ENCODE measurements around the gene PAX5. TPM values are rescaled to one million over a fixed set of nuclear protein-coding genes. Genes with fewer than 3 reads are reported as not detected.

Gene PAX5
- total and polyA plus RNA-seq, 2 donors: 0.38 to 1.6 TPM

DNA sequence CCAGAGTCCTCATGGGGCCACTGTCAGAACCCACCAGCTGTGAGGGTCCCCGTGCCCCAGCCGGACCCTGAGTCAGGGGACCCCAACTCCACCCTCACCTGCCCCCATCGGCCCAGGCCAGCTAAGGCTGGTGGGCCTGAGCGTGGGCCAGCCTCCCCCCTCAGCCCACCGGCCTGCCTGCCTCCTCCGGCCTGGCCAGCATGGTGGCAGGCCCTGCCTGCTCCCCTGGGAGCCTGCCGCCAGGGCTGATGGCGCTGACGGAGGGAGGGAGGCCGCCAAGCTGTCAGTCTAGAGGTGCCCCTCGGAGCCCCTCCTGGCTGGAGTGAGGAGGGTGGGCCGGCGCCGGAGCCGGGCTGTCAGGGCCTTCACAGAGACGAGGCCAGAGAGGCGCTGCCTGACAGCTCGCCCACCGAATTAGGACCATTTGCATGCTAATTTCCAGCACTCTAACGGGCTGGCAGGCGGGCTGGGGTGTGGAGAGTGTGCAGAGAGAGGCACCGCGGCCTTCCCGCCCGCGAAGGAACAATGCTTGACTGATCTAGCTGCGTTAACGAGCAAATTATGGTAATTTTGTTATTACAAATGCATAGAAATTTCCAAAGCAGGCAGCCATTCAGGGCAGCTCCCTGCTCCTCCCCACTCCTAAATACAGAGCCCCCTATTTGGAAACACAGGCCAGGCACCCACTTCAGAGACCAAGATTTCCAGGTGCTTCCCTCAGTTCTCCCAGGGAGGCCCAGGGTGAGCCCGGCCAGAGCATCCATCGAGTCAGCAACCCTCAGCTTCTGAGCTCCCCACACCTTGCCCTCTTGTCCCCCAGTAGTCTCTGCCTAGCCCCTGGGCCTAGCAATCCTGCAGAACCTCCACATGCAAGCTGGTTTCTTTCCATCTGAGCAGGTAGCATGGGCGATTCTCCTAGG, 169.3 kb downstream of the PAX5 start:
- Histone ChIP-seq H3K27me3 (ENCODE audit: control insufficient read depth in 2 of 2, insufficient read depth in 1 of 2, low read length in 1 of 2) (peaks cover 0 to 14% of the 10 kb centered on the region in 2 donors), H3K27ac (ENCODE audit: low read depth in 1 of 2, low read length in 1 of 2) (no peak overlapping the region), H3K36me3 (ENCODE audit: control insufficient read depth in 2 of 2, insufficient read depth in 2 of 2, low read length in 1 of 2) (no peaks in the 10 kb centered on the region), H3K4me1 (ENCODE audit: control insufficient read depth in 2 of 2, insufficient read depth in 2 of 2, low read length in 2 of 2) (no peaks in the 10 kb centered on the region), H3K4me3 (ENCODE audit: low read length in 2 of 2) (no peak overlapping the region), H3K9me3 (ENCODE audit: control insufficient read depth in 2 of 2, insufficient read depth in 1 of 2, low read length in 1 of 2) (no peaks in the 10 kb centered on the region)
- WGBS: 93% methylated on average over 31 of the region's 31 CpGs
- DNase-seq (ENCODE audit: low read depth in 6 of 9, low spot score in 9 of 9): no peak

DNA sequence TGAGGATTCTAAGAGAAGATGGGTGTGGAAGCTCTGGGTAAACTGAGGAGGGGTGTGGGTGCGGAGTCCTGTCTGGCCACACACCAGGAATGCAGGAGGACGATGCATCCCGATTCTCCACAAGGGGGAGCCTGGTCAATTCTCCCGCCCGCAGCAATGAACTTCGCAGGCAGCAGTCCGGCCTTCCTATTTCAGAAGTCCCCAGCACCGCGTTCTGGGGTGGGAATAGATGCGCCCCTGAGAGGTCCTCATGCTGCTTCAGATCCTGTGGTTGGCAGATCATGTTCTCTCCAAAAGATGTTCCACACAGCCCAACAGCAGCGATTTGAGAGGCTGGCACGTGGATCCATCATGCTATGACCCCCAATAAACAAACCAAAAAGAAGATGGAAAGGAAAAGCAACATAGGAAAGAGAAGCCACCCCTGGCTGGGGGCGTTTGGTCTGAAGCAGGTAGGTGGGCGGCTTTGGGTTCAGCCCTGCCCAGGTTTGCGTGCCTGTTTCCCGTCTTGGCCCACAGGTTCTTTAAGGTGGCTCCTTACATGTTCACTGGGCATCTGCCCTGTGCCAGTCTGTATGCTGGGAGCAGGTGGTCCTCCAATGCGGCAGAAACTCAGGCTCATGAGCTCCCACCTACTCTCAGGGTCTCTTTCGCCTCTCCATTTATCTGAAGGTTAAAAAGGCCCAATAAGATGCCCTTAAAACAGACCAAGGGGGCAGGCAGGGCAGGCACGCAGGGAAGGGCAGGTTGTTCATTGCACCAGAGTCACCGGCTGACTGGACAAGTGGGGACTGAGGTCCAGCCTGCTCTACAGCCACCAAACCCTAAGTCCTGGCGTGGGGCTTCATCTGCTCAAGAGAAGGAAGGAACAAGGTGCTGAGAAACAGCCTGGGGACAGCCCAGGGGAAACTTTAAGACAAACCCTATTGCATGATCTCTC, 171.6 kb downstream of the PAX5 start:
- Histone ChIP-seq H3K27me3 (ENCODE audit: control insufficient read depth in 2 of 2, insufficient read depth in 1 of 2, low read length in 1 of 2) (peaks cover 0 to 6% of the 10 kb centered on the region in 2 donors), H3K27ac (ENCODE audit: low read depth in 1 of 2, low read length in 1 of 2) (no peak overlapping the region), H3K36me3 (ENCODE audit: control insufficient read depth in 2 of 2, insufficient read depth in 2 of 2, low read length in 1 of 2) (no peaks in the 10 kb centered on the region), H3K9me3 (ENCODE audit: control insufficient read depth in 2 of 2, insufficient read depth in 1 of 2, low read length in 1 of 2) (no peaks in the 10 kb centered on the region), H3K4me1 (ENCODE audit: control insufficient read depth in 2 of 2, insufficient read depth in 2 of 2, low read length in 2 of 2) (no peaks in the 10 kb centered on the region), H3K4me3 (ENCODE audit: low read length in 2 of 2) (no peak overlapping the region)
- 71% methylated on average over 21 of the region's 21 CpGs for WGBS
- no peak for DNase-seq (ENCODE audit: low read depth in 6 of 9, low spot score in 9 of 9)

DNA sequence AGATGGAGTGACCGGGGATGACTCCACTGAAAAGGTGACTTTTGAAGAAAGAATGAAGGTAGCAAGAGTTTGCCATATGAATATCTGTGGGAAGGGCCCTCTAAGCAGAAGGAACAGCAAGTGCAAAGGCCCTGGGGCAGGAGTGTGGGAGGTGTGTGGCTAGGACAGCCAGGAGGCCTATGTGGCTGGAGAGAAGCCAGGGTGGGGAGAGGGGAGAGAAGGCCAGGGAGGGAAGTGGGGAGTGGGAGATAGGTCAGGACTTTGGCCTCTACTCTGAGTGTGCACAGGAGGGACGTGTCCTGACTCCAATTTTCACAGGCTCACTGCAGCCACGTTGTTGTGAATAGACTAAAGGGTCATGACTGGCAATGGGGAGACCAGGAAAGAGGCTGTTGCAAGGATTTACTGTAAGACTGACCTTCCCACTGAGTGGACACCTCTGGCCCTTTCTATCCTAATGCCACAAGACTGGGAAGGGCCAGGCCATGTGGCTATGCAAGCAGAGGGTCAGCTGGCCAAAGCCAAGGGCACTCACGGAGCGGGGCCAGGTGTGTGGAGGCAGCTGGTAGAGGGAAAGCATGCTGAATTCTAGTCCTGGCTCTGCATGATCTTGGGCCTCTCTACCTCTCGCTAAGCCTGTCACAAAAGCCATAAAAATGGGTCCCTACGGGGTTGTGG, 172.4 kb downstream of the PAX5 start:
- no peak overlapping the region for H3K27ac ChIP-seq (ENCODE audit: low read depth in 1 of 2, low read length in 1 of 2)
- WGBS: 86% methylated on average over 7 of the region's 7 CpGs
- peaks cover 0 to 6% of the 10 kb centered on the region in 2 donors for H3K27me3 ChIP-seq (ENCODE audit: control insufficient read depth in 2 of 2, insufficient read depth in 1 of 2, low read length in 1 of 2)
- H3K4me3 ChIP-seq (ENCODE audit: low read length in 2 of 2): no peak overlapping the region
- DNase-seq (ENCODE audit: low read depth in 6 of 9, low spot score in 9 of 9): no peak
- no peaks in the 10 kb centered on the region for H3K36me3 ChIP-seq (ENCODE audit: control insufficient read depth in 2 of 2, insufficient read depth in 2 of 2, low read length in 1 of 2)
- no peaks in the 10 kb centered on the region for H3K9me3 ChIP-seq (ENCODE audit: control insufficient read depth in 2 of 2, insufficient read depth in 1 of 2, low read length in 1 of 2)
- no peaks in the 10 kb centered on the region for H3K4me1 ChIP-seq (ENCODE audit: control insufficient read depth in 2 of 2, insufficient read depth in 2 of 2, low read length in 2 of 2)

DNA sequence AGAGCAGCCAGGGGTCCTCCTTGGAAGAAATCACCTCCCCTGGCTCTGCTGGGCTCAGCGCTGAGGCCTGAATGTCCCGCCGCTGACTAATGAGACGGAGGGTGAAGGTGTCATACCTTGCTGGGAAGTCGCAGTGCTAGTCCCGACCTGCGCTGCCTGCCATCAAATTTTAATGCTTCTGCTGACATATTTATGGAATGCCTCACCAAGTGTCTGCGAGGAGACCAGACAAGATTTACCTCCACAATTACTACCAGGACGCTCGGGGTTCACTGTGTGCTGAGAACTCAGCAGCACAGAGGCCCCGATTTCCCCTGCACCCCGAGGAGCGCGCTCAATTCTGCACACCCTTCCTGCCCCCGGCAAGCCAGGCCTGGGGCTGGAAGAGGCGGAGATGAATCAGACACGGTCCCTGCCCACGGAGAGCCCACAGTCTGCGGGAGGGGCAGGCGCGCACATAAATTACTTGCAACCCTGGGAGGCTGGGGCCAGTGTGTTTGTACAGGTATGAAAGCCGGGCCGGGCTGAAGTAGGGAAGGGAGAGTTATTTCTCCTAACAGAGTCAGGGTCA, 175.2 kb downstream of the PAX5 start:
- 92% methylated on average over 23 of the region's 23 CpGs for WGBS
- peaks cover 0 to 6% of the 10 kb centered on the region in 2 donors for H3K27me3 ChIP-seq (ENCODE audit: control insufficient read depth in 2 of 2, insufficient read depth in 1 of 2, low read length in 1 of 2)
- no peaks in the 10 kb centered on the region for H3K4me1 ChIP-seq (ENCODE audit: control insufficient read depth in 2 of 2, insufficient read depth in 2 of 2, low read length in 2 of 2)
- H3K4me3 ChIP-seq (ENCODE audit: low read length in 2 of 2): no peak overlapping the region
- no peaks in the 10 kb centered on the region for H3K9me3 ChIP-seq (ENCODE audit: control insufficient read depth in 2 of 2, insufficient read depth in 1 of 2, low read length in 1 of 2)
- H3K27ac ChIP-seq (ENCODE audit: low read depth in 1 of 2, low read length in 1 of 2): peak overlapping the region; percentile 32 to 52
- H3K36me3 ChIP-seq (ENCODE audit: control insufficient read depth in 2 of 2, insufficient read depth in 2 of 2, low read length in 1 of 2): no peaks in the 10 kb centered on the region
- no peak for DNase-seq (ENCODE audit: low read depth in 6 of 9, low spot score in 9 of 9)

DNA sequence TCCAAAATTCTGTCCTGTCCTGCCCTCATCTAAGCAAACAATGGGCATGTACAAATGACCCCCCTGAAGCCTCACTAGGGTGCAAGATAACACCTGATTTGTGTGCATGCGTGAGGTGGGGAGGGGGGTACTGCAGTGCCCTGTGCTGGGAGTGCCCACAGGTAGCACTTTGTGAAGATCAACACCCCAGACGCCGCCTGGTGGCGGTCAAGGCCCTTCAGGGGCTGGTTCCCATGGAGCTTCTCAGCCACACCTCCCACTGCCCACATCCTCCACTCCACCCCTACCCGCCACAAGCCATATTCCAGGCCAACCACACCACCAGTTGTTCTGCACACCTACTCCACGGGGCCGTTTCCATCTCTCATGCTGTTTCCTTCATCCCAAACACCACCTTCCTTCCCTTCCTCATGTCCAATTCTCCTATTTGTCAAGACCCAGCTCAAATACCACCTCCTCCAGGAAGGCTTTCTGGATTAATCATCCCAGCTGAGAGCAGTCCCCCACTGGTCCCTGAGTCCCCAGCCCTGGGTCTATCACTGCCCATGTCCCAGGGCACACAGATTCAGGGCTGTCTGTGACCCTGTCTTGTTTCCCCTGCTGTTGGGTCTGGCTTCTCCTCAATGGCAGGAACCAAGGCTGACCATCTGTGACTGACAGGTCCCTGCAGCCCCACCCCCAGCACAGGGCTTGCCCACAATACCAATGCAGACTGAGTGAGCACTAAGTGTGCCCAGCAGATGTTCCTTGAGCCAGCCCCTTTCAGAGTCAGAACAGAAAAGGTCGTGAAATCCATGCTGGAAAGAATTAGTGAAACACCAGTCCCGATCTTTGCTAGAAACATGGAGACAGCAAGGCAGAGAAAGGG, 178.4 kb downstream of the PAX5 start:
- peaks cover 0 to 4% of the 10 kb centered on the region in 2 donors for H3K27me3 ChIP-seq (ENCODE audit: control insufficient read depth in 2 of 2, insufficient read depth in 1 of 2, low read length in 1 of 2)
- no peaks in the 10 kb centered on the region for H3K36me3 ChIP-seq (ENCODE audit: control insufficient read depth in 2 of 2, insufficient read depth in 2 of 2, low read length in 1 of 2)
- WGBS: 48% methylated on average over 9 of the region's 9 CpGs
- no peaks in the 10 kb centered on the region for H3K4me1 ChIP-seq (ENCODE audit: control insufficient read depth in 2 of 2, insufficient read depth in 2 of 2, low read length in 2 of 2)
- DNase-seq (ENCODE audit: low read depth in 6 of 9, low spot score in 9 of 9): peak in 2 of 9 donors; percentile 9 to 12
- no peaks in the 10 kb centered on the region for H3K9me3 ChIP-seq (ENCODE audit: control insufficient read depth in 2 of 2, insufficient read depth in 1 of 2, low read length in 1 of 2)
- no peak overlapping the region for H3K27ac ChIP-seq (ENCODE audit: low read depth in 1 of 2, low read length in 1 of 2)
- H3K4me3 ChIP-seq (ENCODE audit: low read length in 2 of 2): no peak overlapping the region

DNA sequence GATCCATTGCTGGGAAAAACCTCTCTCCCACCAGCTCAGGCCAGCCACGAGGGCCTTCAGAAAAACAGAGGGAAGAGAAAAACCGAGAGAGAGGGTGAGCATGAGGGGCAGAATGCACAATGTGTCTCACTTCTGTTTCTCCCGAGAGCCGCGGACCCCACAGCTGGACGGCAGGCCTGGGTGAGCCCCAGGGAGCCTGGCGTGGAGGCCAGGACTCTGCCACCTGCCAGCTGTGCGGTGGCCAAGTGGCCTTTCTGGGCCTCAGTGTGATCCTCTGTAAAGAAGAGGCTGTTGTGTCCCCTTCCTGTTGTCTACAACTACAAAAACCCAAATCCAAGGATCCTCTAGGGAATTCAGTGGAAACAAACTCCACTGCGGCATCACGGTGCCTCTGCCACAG, 179.3 kb downstream of the PAX5 start:
- Histone ChIP-seq H3K27me3 (ENCODE audit: control insufficient read depth in 2 of 2, insufficient read depth in 1 of 2, low read length in 1 of 2) (peaks cover 0 to 4% of the 10 kb centered on the region in 2 donors), H3K27ac (ENCODE audit: low read depth in 1 of 2, low read length in 1 of 2) (no peak overlapping the region), H3K9me3 (ENCODE audit: control insufficient read depth in 2 of 2, insufficient read depth in 1 of 2, low read length in 1 of 2) (no peaks in the 10 kb centered on the region), H3K36me3 (ENCODE audit: control insufficient read depth in 2 of 2, insufficient read depth in 2 of 2, low read length in 1 of 2) (no peaks in the 10 kb centered on the region), H3K4me3 (ENCODE audit: low read length in 2 of 2) (no peak overlapping the region), H3K4me1 (ENCODE audit: control insufficient read depth in 2 of 2, insufficient read depth in 2 of 2, low read length in 2 of 2) (no peaks in the 10 kb centered on the region)
- 93% methylated on average over 10 of the region's 10 CpGs for WGBS
- DNase-seq (ENCODE audit: low read depth in 6 of 9, low spot score in 9 of 9): no peak

DNA sequence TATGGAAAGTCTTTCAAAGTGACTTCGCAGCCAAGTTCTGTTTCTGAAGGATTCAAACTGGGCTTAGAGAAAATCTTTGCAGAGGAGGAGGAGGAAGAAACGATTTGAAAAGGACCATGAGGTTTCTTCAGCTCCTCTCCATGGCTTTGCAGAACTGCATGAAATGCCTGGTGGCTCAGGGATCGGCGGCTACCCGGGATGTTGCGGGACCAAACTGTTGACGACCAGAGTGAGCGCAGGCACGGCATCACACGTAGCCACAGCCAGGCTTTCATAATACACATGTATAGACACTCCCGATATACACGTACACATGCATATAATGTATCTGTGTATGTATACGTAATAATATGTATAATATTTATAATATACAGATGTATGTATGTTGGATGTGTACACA, 180.0 kb downstream of the PAX5 start:
- Histone ChIP-seq H3K4me3 (ENCODE audit: low read length in 2 of 2) (no peak overlapping the region), H3K27me3 (ENCODE audit: control insufficient read depth in 2 of 2, insufficient read depth in 1 of 2, low read length in 1 of 2) (peaks cover 0 to 1% of the 10 kb centered on the region in 2 donors), H3K9me3 (ENCODE audit: control insufficient read depth in 2 of 2, insufficient read depth in 1 of 2, low read length in 1 of 2) (no peaks in the 10 kb centered on the region), H3K36me3 (ENCODE audit: control insufficient read depth in 2 of 2, insufficient read depth in 2 of 2, low read length in 1 of 2) (no peaks in the 10 kb centered on the region), H3K4me1 (ENCODE audit: control insufficient read depth in 2 of 2, insufficient read depth in 2 of 2, low read length in 2 of 2) (no peaks in the 10 kb centered on the region), H3K27ac (ENCODE audit: low read depth in 1 of 2, low read length in 1 of 2) (no peak overlapping the region)
- 93% methylated on average over 13 of the region's 13 CpGs for whole genome bisulfite sequencing
- DNase-seq (ENCODE audit: low read depth in 6 of 9, low spot score in 9 of 9): no peak

DNA sequence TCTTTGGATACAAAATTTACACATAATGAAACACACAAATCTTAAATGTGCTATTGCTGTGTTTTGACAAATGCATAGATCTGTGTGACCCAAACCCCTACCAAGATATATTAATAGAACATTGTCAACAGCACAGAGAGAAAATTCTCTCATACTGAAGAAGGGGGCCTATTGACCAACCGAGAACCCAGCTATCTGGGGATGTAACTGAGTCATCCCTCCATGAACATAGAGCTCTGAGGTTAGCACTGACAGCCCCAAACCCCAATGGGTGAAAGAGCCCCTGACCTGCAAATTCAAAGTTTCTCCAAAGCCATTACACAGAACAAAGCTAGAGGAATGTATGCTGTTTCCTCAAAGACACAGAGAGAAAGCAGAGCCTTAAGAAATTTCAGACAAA, 180.8 kb downstream of the PAX5 start:
- H3K9me3 ChIP-seq (ENCODE audit: control insufficient read depth in 2 of 2, insufficient read depth in 1 of 2, low read length in 1 of 2): no peaks in the 10 kb centered on the region
- no peaks in the 10 kb centered on the region for H3K27me3 ChIP-seq (ENCODE audit: control insufficient read depth in 2 of 2, insufficient read depth in 1 of 2, low read length in 1 of 2)
- 91% methylated on average over 1 of the region's 1 CpG for WGBS
- H3K27ac ChIP-seq (ENCODE audit: low read depth in 1 of 2, low read length in 1 of 2): no peak overlapping the region
- no peak for DNase-seq (ENCODE audit: low read depth in 6 of 9, low spot score in 9 of 9)
- H3K36me3 ChIP-seq (ENCODE audit: control insufficient read depth in 2 of 2, insufficient read depth in 2 of 2, low read length in 1 of 2): no peaks in the 10 kb centered on the region
- peaks cover 0 to 2% of the 10 kb centered on the region in 2 donors for H3K4me1 ChIP-seq (ENCODE audit: control insufficient read depth in 2 of 2, insufficient read depth in 2 of 2, low read length in 2 of 2)
- no peak overlapping the region for H3K4me3 ChIP-seq (ENCODE audit: low read length in 2 of 2)
